Loucy (cell line): ENCODE data around the gene GPATCH4.

Experiments
- H2AFZ ChIP-seq: fragments of 200-600 bp; sonication (generic); 2 replicates; pipeline ENCODE4 v1.6.0; 2016; ENCODE audit warnings: antibody characterized with exemption, mild to moderate bottlenecking, low read length, moderate library complexity
- H3F3A ChIP-seq: fragments of 200-600 bp; 2 replicates; pipeline ENCODE4 v1.6.0; 2016; ENCODE audit warnings: antibody characterized with exemption, low read depth, mild to moderate bottlenecking
- H3K27me3 ChIP-seq: fragments of 200-600 bp; sonication (generic); 2 replicates; pipeline ENCODE4 v1.6.1; 2014; ENCODE audit warnings: low read length, mild to moderate bottlenecking; ENCODE audit not compliant: insufficient read depth, poor library complexity, severe bottlenecking
- H3K36me3 ChIP-seq: fragments of 200-600 bp; sonication (generic); 2 replicates; pipeline ENCODE4 v1.6.1; 2016; ENCODE audit warnings: low read length; ENCODE audit not compliant: insufficient read depth
- H3K4me1 ChIP-seq: fragments of 200-600 bp; sonication (generic); 2 replicates; pipeline ENCODE4 v1.5.1; 2014; ENCODE audit warnings: low read length, mild to moderate bottlenecking; ENCODE audit not compliant: insufficient read depth, poor library complexity, severe bottlenecking
- H3K4me2 ChIP-seq: fragments of 200-600 bp; sonication (generic); 2 replicates; pipeline ENCODE4 v1.6.0; 2014; ENCODE audit warnings: antibody characterized with exemption, low read length, low read depth, mild to moderate bottlenecking; ENCODE audit not compliant: poor library complexity, severe bottlenecking
- H3K4me3 ChIP-seq: fragments of 200-600 bp; sonication (generic); 2 replicates; pipeline ENCODE4 v1.5.1; 2014; ENCODE audit warnings: low read length, mild to moderate bottlenecking, mixed read lengths; ENCODE audit not compliant: poor library complexity, severe bottlenecking
- H3K79me2 ChIP-seq: fragments of 200-600 bp; sonication (generic); 2 replicates; pipeline ENCODE4 v1.6.1; 2014; ENCODE audit warnings: low read length; ENCODE audit not compliant: insufficient read depth
- H3K9ac ChIP-seq: fragments of 200-600 bp; sonication (generic); 2 replicates; pipeline ENCODE4 v1.6.0; 2014; ENCODE audit warnings: mild to moderate bottlenecking, low read depth, low read length, moderate library complexity; ENCODE audit not compliant: poor library complexity, severe bottlenecking
- H3K9me2 ChIP-seq: fragments of 200-600 bp; sonication (generic); replicated peaks from 2 replicates; pipeline ENCODE4 v1.6.1; 2016; ENCODE audit warnings: low read depth, low read length, mixed read lengths
- H3K9me3 ChIP-seq: fragments of 200-600 bp; sonication (generic); 2 replicates; pipeline ENCODE4 v1.6.1; 2014; ENCODE audit warnings: mild to moderate bottlenecking, antibody characterized with exemption, low read length, low read depth; ENCODE audit not compliant: insufficient read depth
- H4K20me1 ChIP-seq: fragments of 200-600 bp; sonication (generic); 2 replicates; pipeline ENCODE4 v1.6.0; 2014; ENCODE audit warnings: antibody characterized with exemption, low read length, mild to moderate bottlenecking; ENCODE audit not compliant: insufficient read depth, poor library complexity, severe bottlenecking
- EZH2phosphoT487 ChIP-seq: fragments of 200-600 bp; IDR thresholded peaks from 2 replicates; pipeline ENCODE4 v1.6.1; 2018; ENCODE audit warnings: antibody characterized with exemption, mild to moderate bottlenecking, moderate library complexity, borderline replicate concordance
- TF ChIP-seq, protein P1 (sequence below): fragments of 200-600 bp; sonication (generic); conservative IDR thresholded peaks from 2 replicates; pipeline ENCODE4 v1.5.1; 2014; ENCODE audit warnings: mild to moderate bottlenecking, antibody characterized with exemption, low read length

The GPATCH4 gene

DNA sequence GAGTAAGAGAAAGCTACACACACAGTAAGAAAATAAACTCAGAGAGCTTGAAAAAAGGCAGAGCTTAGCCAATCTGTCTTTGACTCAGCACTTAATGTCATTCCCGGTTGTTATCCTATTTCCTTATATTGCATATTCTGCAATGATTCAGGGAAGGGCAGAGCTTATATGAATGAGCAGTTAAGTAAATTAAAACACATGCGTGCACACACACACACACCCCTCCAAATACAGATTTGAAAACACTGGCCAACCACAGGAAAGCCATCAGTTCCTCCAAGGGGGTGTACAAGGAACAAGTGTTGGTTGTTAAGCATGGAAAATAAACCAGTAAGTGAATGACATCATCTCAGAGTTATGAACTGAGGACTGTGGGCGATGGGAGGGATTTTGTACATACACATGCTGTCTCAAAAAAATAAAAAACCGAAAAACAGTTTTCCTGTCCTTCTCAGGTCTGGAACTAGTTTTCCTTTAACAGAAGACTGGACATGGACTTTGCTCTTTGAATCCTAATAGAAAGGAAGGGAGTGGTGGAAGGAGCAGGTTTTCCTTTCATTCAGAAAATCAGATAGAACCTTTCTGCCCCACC lies 29.9 kb downstream of the GPATCH4 start:
- H3K9me3 ChIP-seq = no peaks in the 10 kb centered on the region
- TF ChIP-seq, protein P1, sequence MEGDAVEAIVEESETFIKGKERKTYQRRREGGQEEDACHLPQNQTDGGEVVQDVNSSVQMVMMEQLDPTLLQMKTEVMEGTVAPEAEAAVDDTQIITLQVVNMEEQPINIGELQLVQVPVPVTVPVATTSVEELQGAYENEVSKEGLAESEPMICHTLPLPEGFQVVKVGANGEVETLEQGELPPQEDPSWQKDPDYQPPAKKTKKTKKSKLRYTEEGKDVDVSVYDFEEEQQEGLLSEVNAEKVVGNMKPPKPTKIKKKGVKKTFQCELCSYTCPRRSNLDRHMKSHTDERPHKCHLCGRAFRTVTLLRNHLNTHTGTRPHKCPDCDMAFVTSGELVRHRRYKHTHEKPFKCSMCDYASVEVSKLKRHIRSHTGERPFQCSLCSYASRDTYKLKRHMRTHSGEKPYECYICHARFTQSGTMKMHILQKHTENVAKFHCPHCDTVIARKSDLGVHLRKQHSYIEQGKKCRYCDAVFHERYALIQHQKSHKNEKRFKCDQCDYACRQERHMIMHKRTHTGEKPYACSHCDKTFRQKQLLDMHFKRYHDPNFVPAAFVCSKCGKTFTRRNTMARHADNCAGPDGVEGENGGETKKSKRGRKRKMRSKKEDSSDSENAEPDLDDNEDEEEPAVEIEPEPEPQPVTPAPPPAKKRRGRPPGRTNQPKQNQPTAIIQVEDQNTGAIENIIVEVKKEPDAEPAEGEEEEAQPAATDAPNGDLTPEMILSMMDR = no peak
- TF ChIP-seq EZH2phosphoT487 = no peak
- no peaks in the 10 kb centered on the region for H3K27me3 ChIP-seq
- peaks cover 25% of the 10 kb centered on the region for H3K79me2 ChIP-seq
- H3K9me2 ChIP-seq = no peaks in the 10 kb centered on the region
- peak overlapping the region; percentile 96 for H2AFZ ChIP-seq
- H3K4me3 ChIP-seq = peak overlapping the region; percentile 89
- H3K36me3 ChIP-seq = no peaks in the 10 kb centered on the region
- peak overlapping the region; percentile 97 for H3K4me2 ChIP-seq
- H3K9ac ChIP-seq = peak overlapping the region; percentile 78
- H3F3A ChIP-seq = no peaks in the 10 kb centered on the region
- H3K4me1 ChIP-seq = peaks cover 24% of the 10 kb centered on the region
- no peaks in the 10 kb centered on the region for H4K20me1 ChIP-seq

GRCh38 chr1:156566436-156566835 lies 34.8 kb downstream of the GPATCH4 start:
- no peaks in the 10 kb centered on the region for H3K9me3 ChIP-seq
- peaks cover 16% of the 10 kb centered on the region for H3K79me2 ChIP-seq
- TF ChIP-seq EZH2phosphoT487 = no peak
- TF ChIP-seq, protein P1 = no peak
- H3K4me3 ChIP-seq = no peak overlapping the region
- H3K27me3 ChIP-seq = no peaks in the 10 kb centered on the region
- no peak overlapping the region for H3K4me2 ChIP-seq
- H3K9me2 ChIP-seq = no peaks in the 10 kb centered on the region
- H4K20me1 ChIP-seq = no peaks in the 10 kb centered on the region
- peaks cover 12% of the 10 kb centered on the region for H3K4me1 ChIP-seq
- no peak overlapping the region for H2AFZ ChIP-seq
- peaks cover 3% of the 10 kb centered on the region; the same call in 1 of the 2 replicates for H3K36me3 ChIP-seq
- H3K9ac ChIP-seq = no peak overlapping the region
- no peaks in the 10 kb centered on the region for H3F3A ChIP-seq

- no peak overlapping the region for H3K4me3 ChIP-seq
- peaks cover 4% of the 10 kb centered on the region for H3K4me1 ChIP-seq
- no peaks in the 10 kb centered on the region for H4K20me1 ChIP-seq
- 0 out of 2 replicates have a peak, but pooled peaks cover 7% of the 10 kb centered on the region for H3K79me2 ChIP-seq
- H3K9me3 ChIP-seq = no peaks in the 10 kb centered on the region
- H3K9ac ChIP-seq = no peak overlapping the region
- no peak overlapping the region for H2AFZ ChIP-seq
- no peaks in the 10 kb centered on the region for H3K9me2 ChIP-seq
- H3K4me2 ChIP-seq = no peak overlapping the region
- no peaks in the 10 kb centered on the region for H3F3A ChIP-seq
- no peak for TF ChIP-seq EZH2phosphoT487
- TF ChIP-seq, protein P1 = no peak
- no peaks in the 10 kb centered on the region for H3K27me3 ChIP-seq
- H3K36me3 ChIP-seq = peaks cover 3% of the 10 kb centered on the region; the same call in 1 of the 2 replicates
These were observed 35.8 kb downstream of the GPATCH4 start for GRCh38 chr1:156565519-156565918.
